Epithelial cell of proximal tubule (primary cell): ENCODE results near the gene HCRTR1. TPM values are rescaled to one million over a fixed set of nuclear protein-coding genes. Genes with fewer than 3 reads are reported as not detected.

Experiments
- DNase-seq: peaks from one replicate; pipeline ENCODE4 v3.0.0-alpha.2; 2011; ENCODE audit warnings: low read depth
- H3K4me3 ChIP-seq: 2 replicates; pipeline ENCODE4 v1.5.1; 2011; ENCODE audit warnings: low read depth, mild to moderate bottlenecking, low read length
- total RNA-seq: library from RNA; depleted of rRNA; stranded (reverse); fragments of >200 nt; gene quantifications from 2 replicates; pipeline ENCODE4 v1.2.3, GENCODE V29; 2015
- TF ChIP-seq, protein P1 (sequence below): conservative IDR thresholded peaks from 2 replicates; pipeline ENCODE4 v1.5.1; 2012; ENCODE audit warnings: low read depth, mild to moderate bottlenecking, low read length

HCRTR1 gene
- total RNA-seq, 1 donor from 2014 or later = not detected

GRCh38 chr1:31620631-31621497 is 3.4 kb downstream of the HCRTR1 start:
- TF ChIP-seq, protein P1, sequence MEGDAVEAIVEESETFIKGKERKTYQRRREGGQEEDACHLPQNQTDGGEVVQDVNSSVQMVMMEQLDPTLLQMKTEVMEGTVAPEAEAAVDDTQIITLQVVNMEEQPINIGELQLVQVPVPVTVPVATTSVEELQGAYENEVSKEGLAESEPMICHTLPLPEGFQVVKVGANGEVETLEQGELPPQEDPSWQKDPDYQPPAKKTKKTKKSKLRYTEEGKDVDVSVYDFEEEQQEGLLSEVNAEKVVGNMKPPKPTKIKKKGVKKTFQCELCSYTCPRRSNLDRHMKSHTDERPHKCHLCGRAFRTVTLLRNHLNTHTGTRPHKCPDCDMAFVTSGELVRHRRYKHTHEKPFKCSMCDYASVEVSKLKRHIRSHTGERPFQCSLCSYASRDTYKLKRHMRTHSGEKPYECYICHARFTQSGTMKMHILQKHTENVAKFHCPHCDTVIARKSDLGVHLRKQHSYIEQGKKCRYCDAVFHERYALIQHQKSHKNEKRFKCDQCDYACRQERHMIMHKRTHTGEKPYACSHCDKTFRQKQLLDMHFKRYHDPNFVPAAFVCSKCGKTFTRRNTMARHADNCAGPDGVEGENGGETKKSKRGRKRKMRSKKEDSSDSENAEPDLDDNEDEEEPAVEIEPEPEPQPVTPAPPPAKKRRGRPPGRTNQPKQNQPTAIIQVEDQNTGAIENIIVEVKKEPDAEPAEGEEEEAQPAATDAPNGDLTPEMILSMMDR = no peak
- no peak for DNase-seq
- H3K4me3 ChIP-seq = no peak overlapping the region

DNA sequence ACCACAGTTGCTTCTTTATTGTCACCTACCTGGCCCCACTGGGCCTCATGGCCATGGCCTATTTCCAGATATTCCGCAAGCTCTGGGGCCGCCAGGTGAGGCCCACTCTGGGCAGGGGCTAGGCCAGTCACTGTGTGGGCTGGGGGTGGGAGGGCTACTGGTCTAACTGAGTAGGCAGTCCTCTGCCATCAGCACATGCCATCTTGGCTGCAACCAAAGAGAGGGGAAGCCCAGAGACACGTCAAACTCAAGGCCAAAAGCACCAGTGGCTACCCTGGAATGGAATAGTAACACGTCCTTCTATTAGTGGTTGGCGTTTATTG is 4.0 kb downstream of the HCRTR1 start:
- DNase-seq = no peak
- H3K4me3 ChIP-seq = no peak overlapping the region
- TF ChIP-seq, protein P1 = no peak

DNA sequence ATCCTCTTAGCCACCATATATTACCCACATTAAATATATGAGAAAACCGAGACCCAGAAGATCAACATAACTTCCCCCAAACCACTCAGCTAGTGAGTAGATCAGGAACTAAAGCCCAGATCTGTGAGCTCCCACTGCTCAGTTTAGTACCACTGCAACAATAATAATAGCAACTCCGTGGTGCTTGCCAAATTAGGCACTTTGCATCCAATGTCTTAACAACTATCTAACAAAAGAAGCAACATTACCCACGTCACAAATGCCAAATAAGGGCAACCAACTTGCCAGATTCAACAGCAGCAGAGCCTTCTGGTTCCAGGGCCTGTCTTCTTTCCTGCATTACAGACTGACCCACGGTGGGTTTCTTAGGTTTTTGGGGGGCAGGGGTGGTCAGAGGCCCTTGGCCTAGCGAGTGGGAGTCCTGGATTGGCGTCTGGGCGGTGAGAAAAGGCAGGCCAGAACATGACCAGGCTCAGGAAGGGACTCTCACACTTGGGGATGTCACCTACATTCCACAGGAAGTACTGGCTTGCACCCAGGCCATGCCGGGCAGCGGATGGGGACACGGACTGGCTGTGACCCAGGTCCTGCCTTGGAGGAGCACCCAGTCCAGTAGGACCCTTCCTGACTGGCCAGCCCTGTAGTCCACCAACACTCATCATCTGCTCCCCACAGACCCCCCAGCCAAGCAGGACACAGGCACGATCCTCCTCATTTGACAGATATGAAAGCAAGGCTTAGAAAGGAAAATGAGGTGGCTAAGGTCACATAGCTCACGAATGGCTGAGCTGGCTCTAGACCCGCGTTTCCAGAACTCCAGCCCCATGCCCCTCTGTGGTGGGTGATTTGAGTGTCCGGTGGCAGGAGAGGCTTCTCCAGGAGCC is 4.6 kb downstream of the HCRTR1 start:
- TF ChIP-seq, protein P1 = no peak
- DNase-seq = no peak
- H3K4me3 ChIP-seq = no peak overlapping the region

- H3K4me3 ChIP-seq = no peak overlapping the region
- DNase-seq = no peak
- TF ChIP-seq, protein P1 = no peak
Observed at GRCh38 chr1:31623365-31623764, 5.9 kb downstream of the HCRTR1 start.

DNA sequence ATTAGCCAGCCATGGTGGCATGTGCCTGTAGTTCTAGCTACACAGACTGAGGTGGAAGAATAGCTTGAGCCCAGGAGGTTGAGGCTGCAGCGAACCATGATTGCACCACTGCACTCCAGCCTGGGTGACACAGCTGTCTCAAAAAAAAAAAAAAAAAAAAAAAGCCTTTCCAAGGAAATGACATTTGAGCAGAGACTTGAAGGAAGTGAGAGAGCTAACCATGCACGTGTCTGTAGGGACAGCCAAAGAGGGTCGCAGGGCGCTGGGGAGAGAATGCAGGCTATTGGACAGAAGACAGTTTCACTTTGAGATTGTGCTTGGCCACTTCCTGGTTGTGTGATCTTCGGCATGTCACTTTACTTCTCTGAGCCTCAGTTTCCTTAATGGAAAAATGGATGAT is 6.8 kb downstream of the HCRTR1 start:
- DNase-seq = no peak
- H3K4me3 ChIP-seq = no peak overlapping the region
- TF ChIP-seq, protein P1 = no peak

DNA sequence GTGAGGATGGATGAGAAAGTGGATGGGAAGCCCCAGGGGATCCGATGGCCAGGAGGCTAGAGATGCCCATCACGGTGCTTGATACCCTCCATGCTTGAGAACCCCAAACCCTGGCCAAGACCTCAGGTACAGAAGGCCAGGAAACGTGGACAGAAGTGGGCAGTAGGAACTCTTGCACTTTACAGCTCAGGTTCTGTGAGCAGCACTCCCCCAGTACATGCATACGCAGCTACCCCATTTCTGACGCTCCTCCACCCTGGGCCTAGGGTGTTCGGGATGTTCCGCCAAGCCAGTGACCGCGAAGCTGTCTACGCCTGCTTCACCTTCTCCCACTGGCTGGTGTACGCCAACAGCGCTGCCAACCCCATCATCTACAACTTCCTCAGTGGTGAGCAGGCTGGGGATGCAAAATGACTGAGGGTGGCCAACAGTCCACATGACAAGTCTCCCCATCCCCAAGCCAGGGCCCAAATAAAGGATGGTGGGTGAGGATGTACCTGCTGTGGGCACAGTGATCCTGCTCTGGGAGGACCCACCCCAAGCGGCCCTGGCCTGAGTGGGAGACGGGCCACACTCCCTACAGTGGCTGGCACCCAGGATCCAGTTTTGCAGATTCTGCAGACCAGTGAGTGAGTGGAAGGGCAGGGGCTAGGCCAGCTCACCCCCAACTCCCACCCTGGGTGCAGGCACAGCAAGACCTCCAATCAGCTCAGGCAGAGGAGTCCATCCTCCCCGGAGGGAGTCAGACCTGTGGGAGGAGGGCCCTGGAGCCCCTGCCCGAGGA is 7.4 kb downstream of the HCRTR1 start:
- no peak overlapping the region for H3K4me3 ChIP-seq
- DNase-seq = no peak
- TF ChIP-seq, protein P1 = no peak
